Activated CD8-positive, alpha-beta memory T cell treated with anti-CD3 and anti-CD28 coated beads, Interleukin-2, amount 50 U/mL, for 24 hours (primary cell): ENCODE measurements around the gene FOSL2.
"Not testable (repeated sequence)": the region's sequence is repeated elsewhere in the genome, so short reads cannot be mapped to it uniquely, and the experiment has no call there.

ENCODE experiments used
- DNase-seq: peaks from one replicate; pipeline ENCODE4 v3.0.0-alpha.2; 2020; ENCODE audit errors: extremely low read depth

FOSL2 gene

GRCh38 chr2:28357055-28357454 is 35.6 kb upstream of the FOSL2 start:
- DNase-seq = no peak

DNA sequence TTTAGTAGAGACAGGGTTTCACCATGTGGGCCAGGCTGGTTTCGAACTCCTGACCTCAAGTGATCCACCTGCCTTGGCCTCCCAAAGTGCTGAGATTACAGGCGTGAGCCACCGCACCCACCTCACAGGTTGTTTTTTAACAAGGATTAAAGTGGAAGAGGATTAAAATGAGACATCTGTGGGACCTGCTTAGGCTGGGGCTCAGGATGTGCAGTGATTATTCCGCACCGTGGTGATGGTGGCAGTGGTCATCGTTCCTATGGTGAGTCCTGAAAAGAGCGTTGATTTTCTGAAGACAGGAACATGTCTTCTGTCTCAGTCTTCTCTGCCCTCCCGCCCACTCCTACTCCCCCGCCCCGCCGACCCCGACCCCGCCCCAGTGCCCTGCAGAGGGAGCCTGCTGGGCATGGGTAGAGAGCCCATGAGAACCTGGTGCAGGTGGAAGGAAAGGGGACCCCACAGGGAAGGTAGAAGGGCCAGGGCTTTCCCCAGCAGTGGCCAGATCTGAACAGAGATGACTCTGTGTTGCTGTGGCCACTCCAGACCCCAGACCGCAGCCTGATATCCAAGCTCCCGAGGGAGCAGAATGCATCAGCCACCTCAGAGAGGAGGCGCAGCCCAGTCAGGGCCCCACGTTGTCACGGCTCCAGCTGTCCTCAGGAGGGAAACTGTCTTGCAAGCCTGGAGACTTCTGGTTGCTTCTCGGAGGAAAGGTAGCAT is 34.5 kb upstream of the FOSL2 start:
- DNase-seq = no peak

DNA sequence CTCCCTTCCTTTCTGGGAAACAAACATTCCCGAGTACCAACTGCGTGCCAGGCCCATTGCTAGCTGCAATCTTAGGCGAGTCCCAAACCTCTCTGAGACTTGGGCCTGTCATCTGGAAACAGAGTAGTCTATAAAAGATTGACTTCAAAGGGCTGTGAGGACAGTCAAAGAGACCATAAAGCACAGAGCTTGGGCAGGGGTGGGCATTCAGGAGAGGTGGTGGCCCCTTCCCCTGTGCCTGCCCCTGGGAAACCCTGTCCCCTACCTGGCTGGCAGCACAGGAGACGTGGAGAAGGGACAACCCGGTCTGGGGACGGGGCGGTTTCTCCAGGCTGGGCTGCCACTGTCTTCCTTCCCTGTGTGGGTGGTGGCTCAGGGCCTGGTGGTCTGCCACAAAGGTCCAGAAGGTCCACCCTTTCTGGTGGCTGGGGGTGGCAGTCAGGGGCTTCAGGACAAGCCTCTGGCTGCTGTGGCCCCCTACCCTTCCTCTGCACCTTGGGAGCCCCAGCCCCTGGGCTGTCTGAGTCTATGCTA is 33.9 kb upstream of the FOSL2 start:
- no peak for DNase-seq

- peak; percentile 57 for DNase-seq
Measured at GRCh38 chr2:28359222-28360057, 33.2 kb upstream of the FOSL2 start.

DNA sequence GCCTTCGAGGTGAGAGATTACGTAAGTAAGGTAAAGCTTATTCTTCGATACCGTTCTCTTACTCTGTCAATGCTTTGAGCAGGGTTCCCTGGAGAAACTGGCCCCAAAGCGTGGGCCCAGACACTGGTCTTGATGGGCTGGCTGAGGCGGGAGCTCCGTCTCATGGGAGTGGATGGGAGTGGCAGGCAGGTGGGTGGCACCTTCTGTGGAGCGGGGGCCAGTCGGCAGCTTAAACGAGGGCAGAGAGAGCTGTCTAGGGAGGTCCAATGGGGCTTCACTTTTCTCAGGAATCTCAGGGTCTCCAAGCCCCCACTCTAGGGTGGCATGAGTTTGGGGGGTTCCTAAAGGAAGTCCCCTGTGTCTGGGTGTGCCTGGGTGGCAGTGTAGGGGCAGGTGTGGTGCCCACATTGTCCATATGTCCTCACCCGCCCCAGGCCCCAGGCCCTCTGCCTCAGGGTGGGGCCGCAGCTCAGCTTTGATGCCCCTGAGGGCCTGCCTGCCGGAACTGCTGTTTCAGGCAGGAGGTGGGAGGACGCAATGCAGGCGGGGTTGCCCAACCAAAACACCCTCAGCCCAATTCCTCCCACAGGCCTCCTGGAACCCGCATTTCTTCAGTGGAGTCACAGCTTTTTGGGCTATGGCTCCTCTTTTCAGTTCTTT is 32.5 kb upstream of the FOSL2 start:
- no peak for DNase-seq

GRCh38 chr2:28360718-28361293 is 31.9 kb upstream of the FOSL2 start:
- DNase-seq = no peak

GRCh38 chr2:28361991-28362710 is 30.5 kb upstream of the FOSL2 start:
- DNase-seq = no peak

GRCh38 chr2:28362991-28363521 is 29.6 kb upstream of the FOSL2 start:
- no peak for DNase-seq

DNA sequence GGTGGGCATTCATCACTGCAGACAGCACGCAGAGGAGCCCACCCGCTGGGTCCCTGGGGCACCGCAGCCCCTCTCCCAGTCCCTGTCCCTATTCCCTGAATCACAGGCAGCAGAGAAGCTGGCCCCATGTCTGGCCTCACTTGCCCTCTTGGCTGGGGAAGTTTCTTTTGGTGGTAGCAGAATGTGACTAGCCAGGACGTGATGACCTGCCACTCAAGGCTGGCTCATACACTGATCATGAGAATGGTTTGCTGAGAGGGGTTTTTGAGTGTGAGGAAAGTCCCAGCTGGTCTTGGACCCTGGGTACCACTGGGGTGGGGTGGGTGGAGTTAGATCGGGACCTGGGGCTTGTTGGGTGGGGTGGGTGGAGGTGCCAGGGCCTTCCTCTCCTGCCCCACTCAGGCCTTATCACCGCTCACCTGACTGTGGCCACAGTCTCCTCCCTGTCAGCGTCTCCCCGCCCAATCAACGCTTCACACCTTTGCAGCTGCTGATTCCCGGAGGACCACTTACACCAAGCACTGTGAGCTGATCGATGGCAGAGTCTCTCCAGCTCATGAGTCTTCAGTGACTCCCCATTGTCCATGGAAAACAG is 28.9 kb upstream of the FOSL2 start:
- DNase-seq = no peak

- DNase-seq = no peak
Measured at GRCh38 chr2:28364610-28365009, 28.0 kb upstream of the FOSL2 start.

DNA sequence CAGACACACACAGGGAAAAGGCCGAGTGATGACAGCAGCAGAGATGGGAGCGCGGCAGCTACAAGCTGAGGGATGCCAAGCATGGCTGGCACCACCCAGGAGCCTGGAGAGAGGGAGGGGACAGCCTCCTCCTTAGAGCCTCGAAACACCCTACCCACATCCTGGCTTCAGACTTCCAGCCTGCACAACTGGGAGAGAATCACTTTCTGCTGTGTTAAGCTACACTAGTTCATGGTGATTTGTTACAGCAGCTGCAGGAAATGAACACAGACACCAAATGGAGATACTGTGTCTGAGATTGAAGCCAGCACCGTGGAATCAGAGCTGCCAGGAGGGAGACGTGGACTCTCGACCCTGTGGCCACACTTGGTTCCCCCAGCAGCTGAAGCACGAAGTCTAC is 27.5 kb upstream of the FOSL2 start:
- DNase-seq = no peak

DNA sequence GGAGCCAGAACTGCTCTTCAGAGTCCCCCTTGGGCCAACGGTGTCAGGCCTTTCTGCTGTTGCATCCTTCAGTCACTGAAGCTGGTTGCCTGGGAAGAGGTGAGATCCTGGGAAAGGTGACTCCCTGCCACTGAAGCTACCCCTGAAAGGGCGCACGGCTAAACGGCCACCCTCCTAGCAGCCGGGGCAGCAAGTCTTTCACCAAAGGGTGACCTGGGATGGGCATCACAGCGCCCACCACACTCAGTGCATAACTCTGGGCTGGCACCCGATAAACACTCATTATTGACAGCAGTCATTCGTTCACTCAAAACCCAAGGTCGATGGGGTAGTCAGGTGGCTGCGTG is 26.5 kb upstream of the FOSL2 start:
- DNase-seq = no peak

DNA sequence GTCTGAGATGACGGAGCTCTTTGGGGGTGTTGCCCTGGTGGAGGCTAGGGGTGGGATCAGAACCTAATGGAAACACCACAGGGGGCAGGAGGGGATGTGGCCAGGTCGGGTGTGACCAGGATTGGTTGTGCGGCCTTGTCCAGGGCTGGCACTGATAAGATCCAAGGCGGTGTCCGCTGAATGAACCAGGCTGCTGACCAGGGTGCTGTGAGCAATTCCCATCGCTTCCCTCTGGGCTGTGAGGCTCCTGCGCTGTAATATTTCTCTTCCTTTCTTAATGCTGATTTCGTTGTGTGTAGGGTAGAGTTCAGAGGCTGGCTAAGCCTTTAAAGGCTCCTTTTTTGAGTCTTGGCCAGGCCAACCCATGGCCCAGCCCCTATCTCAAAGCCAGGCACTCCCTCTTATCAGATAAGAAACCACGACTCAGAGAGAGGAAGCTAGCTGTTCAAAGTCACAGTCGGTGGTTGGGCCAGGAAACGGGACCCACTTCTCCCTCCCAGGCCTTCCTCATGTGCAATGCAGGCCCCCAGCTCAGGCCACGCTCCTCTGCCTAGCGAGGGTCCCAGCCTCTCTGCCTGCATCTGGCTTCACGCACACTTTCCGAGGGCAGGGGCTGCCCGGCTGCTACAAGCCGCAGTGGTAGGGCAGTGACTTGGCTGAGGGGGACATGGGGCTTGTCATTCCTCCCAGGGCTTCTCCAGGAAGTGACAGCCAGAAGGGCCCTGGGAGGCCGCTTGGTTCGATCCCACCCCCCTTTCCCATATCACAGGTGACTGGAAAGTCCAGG is 26.0 kb upstream of the FOSL2 start:
- DNase-seq = peak; percentile 23

DNA sequence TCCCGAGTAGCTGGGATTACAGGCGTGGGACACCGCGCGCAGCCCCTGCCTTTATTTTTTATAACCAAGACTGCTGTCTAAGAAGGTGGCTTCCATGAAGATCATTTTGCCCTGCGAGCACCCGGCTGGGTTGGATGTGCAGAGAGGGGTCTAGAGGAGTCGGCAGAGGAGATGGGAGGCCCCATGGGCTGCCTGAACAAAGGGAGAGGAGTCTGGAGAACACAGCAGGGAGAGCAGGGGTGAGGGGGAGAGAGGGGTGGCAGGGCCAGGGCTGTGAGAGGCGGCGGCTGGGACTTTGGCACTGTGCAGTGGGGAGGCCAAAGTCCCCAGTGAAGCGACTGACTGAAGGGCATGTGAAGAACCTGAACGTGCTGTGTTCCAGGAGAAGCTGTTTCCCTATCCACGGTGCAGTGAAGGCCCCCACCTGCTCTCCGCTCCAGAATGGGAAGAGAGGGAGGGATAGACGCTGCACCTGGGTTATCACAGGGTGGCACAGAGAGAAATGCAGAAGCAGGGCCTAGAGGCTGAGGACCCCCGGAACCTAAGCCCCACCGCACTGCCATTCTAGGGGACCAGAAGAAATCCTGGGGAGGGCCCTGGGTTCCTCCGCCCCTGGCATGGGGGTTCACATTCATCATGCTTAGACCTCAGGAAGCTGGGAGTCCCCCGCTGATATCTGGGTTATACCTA is 24.8 kb upstream of the FOSL2 start:
- no peak for DNase-seq

DNA sequence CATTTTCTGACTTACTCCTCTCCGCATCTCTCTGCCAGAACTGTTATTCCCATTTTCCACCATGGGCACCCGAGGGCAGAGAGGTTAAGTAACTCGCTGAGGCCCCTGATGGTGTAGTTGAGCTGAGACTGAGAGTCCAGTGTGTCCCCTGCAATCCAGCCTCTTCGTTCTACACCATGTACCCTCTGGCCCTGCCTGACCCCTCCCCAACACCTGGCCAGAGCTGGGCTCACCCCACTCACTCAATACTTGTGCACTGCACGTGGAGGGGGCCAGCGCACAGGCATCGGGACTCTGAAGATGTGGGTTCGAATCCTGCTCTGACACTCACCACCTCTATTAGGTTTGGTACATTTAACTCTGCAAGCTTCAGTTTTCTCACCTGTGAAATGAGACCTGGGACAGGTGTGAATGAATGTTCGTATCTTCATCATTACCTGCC is 24.3 kb upstream of the FOSL2 start:
- DNase-seq = no peak

DNA sequence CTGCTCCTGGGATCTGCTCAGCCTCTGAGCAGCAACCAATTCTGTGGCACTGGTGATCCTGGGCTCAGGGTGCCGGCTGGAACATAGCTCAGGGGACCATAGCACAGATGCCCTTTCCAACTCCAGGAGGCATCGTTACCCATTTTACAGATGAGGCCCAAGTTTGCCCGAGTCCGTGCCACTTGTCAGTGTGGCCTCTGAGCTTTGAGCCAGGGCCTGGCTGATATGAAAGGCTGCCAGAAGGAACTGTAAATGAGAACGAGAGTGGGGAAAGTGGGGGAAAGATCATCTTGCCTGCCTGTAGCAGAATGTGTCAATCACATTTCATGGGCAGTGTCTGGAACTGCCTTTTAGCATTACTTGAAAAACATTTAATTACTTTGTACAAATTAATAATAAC is 23.3 kb upstream of the FOSL2 start:
- DNase-seq = no peak

DNA sequence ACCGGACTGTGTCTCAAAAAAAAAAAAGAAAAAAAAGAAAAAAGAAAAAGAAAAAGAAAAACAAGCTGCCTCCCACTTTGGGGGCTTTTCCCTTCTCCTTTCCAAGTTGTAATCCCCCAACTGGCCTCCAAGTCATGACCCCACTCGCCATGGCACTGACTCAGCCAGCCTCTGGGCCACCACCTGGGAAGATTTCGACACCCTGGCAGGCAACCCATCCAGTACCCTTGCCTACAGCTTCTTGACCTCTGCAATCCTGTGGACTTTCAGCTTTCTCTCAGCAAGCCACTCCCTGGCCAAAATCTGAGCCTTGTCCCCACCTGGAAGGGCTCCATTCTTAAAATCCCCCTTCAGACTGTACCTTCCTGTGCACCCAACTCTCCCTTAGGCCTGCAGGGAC is 22.3 kb upstream of the FOSL2 start:
- no peak for DNase-seq

DNA sequence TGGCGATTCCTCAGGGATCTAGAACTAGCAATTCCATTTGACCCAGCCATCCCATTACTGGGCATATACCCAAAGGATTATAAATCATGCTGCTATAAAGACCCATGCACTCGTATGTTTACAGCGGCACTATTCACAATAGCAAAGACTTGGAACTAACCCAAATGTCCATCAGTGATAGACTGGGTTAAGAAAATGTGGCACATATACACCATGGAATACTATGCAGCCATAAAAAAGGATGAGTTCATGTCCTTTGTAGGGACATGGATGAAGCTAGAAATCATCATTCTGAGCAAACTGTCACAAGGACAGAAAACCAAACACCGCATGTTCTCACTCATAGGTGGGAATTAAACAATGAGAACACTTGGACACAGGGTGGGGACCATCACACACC is 20.9 kb upstream of the FOSL2 start:
- not testable (repeated sequence) for DNase-seq

DNA sequence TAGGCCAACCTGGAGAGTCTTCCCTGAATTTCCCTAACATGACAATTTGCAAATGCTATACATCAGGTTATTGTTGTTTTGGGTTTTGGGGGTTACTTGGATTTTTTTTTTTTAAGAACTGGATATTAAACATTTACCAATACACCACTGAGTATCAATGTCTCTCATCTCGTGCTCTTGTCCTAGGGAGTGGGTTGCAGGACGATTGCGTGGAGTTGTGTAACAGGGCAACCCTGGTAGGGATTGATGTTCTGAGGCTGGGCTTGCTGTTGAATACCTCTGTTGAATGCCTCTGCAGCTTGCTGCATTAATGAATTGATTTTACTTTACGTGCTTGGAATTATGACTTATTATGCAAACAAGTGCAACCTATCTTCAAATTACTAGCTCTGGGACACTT is 18.8 kb upstream of the FOSL2 start:
- no peak for DNase-seq
